HEK293T (cell line): ENCODE data around the gene RHNO1.

ENCODE experiments used
- CTCF ChIA-PET: fragments of 350-600 bp; formaldehyde crosslinking; extraction: SDS; loops from one replicate; lab custom pipeline; 2021; ENCODE audit warnings: antibody characterized with exemption, inconsistent platforms; lab: Yijun Ruan, JAX
- POLR2A ChIA-PET: fragments of 350-600 bp; formaldehyde crosslinking; extraction: SDS; loops from one replicate; lab custom pipeline; 2020; ENCODE audit warnings: antibody characterized with exemption, inconsistent platforms; lab: Yijun Ruan, JAX
- DNase-seq: peaks from one replicate; pipeline ENCODE4 v3.0.0; 2012; ENCODE audit warnings: mixed read lengths; ENCODE audit errors: extremely low spot score
- ARNT ChIP-seq: fragments of 450-650 bp; IDR thresholded peaks from 2 replicates; pipeline ENCODE4 v1.6.1; 2017; ENCODE audit warnings: mild to moderate bottlenecking
- BHLHE40 ChIP-seq: fragments of 450-650 bp; IDR thresholded peaks from 2 replicates; pipeline ENCODE4 v1.6.1; 2016; ENCODE audit warnings: mild to moderate bottlenecking, moderate library complexity, borderline replicate concordance
- CTBP1 ChIP-seq: fragments of 450-650 bp; IDR thresholded peaks from 2 replicates; pipeline ENCODE4 v1.6.1; 2016; ENCODE audit warnings: borderline replicate concordance
- ELF4 ChIP-seq: fragments of 450-650 bp; IDR thresholded peaks from 2 replicates; pipeline ENCODE4 v1.6.1; 2017; ENCODE audit warnings: antibody characterized with exemption
- FOXA1 ChIP-seq: fragments of 450-650 bp; IDR thresholded peaks from 2 replicates; pipeline ENCODE4 v1.6.1; 2016; ENCODE audit warnings: mild to moderate bottlenecking
- FOXK2 ChIP-seq: fragments of 450-650 bp; IDR thresholded peaks from 2 replicates; pipeline ENCODE4 v1.6.1; 2016; ENCODE audit warnings: mild to moderate bottlenecking
- FOXM1 ChIP-seq: fragments of 450-650 bp; IDR thresholded peaks from 2 replicates; pipeline ENCODE4 v1.6.1; 2017; ENCODE audit warnings: mild to moderate bottlenecking, borderline replicate concordance
- HDGF ChIP-seq: fragments of 450-650 bp; IDR thresholded peaks from 2 replicates; pipeline ENCODE4 v1.6.1; 2017; ENCODE audit warnings: antibody characterized with exemption, borderline replicate concordance
- L3MBTL2 ChIP-seq: fragments of 450-650 bp; conservative IDR thresholded peaks from 2 replicates; pipeline ENCODE4 v1.6.1; 2016; ENCODE audit warnings: mild to moderate bottlenecking
- LEF1 ChIP-seq: fragments of 450-650 bp; IDR thresholded peaks from 2 replicates; pipeline ENCODE4 v1.6.1; 2017; ENCODE audit warnings: mild to moderate bottlenecking, borderline replicate concordance
- NFRKB ChIP-seq: fragments of 450-650 bp; IDR thresholded peaks from 2 replicates; pipeline ENCODE4 v1.6.1; 2016; ENCODE audit warnings: mild to moderate bottlenecking, moderate library complexity
- PKNOX1 ChIP-seq: fragments of 450-650 bp; IDR thresholded peaks from 2 replicates; pipeline ENCODE4 v1.6.1; 2016
- SP1 ChIP-seq: fragments of 450-650 bp; IDR thresholded peaks from 2 replicates; pipeline ENCODE4 v1.6.1; 2017
- SUZ12 ChIP-seq: fragments of 450-650 bp; IDR thresholded peaks from 2 replicates; pipeline ENCODE4 v1.6.1; 2016; ENCODE audit warnings: mild to moderate bottlenecking
- TARDBP ChIP-seq: fragments of 450-650 bp; IDR thresholded peaks from 2 replicates; pipeline ENCODE4 v1.6.1; 2016
- ZNF384 ChIP-seq: fragments of 450-650 bp; IDR thresholded peaks from 2 replicates; pipeline ENCODE4 v1.6.1; 2016

Gene RHNO1

GRCh38 chr12:2844786-2845185 lies 32.2 kb upstream of the RHNO1 start:
- CTCF ChIA-PET: interaction anchor here (0.6 to 1.9 kb wide), 6 partner anchors 9 to 571 kb away, joined by 3 to 17 read pairs (median 4); no protein-coding TSS in a partner anchor
- TF ChIP-seq NFRKB (no peak), HDGF (no peak), LEF1 (no peak)
- POLR2A ChIA-PET: interaction anchor here (1.1 to 2.1 kb wide), 5 partner anchors 9 to 49 kb away, joined by 3 to 9 read pairs (median 5); partner anchors contain the start of genes FKBP4, FOXM1, ITFG2 and RHNO1
- no peak for DNase-seq

DNA sequence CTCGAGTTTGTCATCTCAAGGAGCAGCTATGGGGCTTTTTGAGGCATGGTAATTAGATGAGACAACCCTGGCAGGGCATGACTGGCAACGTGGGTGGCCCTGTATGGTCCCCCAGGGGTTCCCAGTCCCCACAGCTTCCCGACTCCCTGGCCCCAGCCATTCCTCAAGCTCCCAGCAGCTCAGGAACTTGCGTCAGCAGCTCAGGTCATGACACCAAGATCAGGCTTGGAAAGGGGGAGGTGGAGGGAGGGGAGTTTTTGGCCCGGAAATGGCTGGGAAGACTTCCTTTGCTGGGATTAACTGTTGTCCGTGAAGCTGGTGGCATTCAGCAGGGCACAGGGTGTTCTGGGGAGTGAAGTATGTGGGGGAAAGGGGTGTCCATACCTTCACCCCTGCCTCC lies 31.7 kb upstream of the RHNO1 start:
- DNase-seq: no peak
- no peak for TF ChIP-seq HDGF
- ChIA-PET POLR2A (interaction anchor here (1.1 to 2.1 kb wide), 6 partner anchors 9 to 50 kb away, joined by 3 to 9 read pairs (median 4); partner anchors contain the start of genes FKBP4, FOXM1, ITFG2 and RHNO1), CTCF (interaction anchor here (0.8 to 1.9 kb wide), 7 partner anchors 9 to 228 kb away, joined by 3 to 17 read pairs (median 5); no protein-coding TSS in a partner anchor)

GRCh38 chr12:2851931-2852330 lies 25.1 kb upstream of the RHNO1 start:
- TF ChIP-seq ELF4 (no peak), NFRKB (no peak), ARNT (no peak), SUZ12 (no peak), FOXM1 (no peak), LEF1 (no peak), L3MBTL2 (no peak), SP1 (no peak), FOXA1 (no peak), BHLHE40 (no peak), TARDBP (no peak), ZNF384 (no peak), HDGF (no peak), PKNOX1 (no peak), FOXK2 (no peak), CTBP1 (no peak)
- ChIA-PET POLR2A (no interaction called here), CTCF (no interaction called here)
- DNase-seq: no peak

GRCh38 chr12:2853626-2854025 lies 23.4 kb upstream of the RHNO1 start:
- TF ChIP-seq HDGF (no peak), L3MBTL2 (no peak)
- peak; percentile 92 for DNase-seq
- ChIA-PET CTCF (interaction anchor here (0.6 to 2.1 kb wide), 9 partner anchors 8 to 181 kb away, joined by 3 to 17 read pairs (median 4); no protein-coding TSS in a partner anchor), POLR2A (interaction anchor here (0.7 to 1.4 kb wide), 3 partner anchors 9 to 27 kb away, joined by 3 to 5 read pairs (median 4); partner anchors contain the start of genes FOXM1 and RHNO1)

DNA sequence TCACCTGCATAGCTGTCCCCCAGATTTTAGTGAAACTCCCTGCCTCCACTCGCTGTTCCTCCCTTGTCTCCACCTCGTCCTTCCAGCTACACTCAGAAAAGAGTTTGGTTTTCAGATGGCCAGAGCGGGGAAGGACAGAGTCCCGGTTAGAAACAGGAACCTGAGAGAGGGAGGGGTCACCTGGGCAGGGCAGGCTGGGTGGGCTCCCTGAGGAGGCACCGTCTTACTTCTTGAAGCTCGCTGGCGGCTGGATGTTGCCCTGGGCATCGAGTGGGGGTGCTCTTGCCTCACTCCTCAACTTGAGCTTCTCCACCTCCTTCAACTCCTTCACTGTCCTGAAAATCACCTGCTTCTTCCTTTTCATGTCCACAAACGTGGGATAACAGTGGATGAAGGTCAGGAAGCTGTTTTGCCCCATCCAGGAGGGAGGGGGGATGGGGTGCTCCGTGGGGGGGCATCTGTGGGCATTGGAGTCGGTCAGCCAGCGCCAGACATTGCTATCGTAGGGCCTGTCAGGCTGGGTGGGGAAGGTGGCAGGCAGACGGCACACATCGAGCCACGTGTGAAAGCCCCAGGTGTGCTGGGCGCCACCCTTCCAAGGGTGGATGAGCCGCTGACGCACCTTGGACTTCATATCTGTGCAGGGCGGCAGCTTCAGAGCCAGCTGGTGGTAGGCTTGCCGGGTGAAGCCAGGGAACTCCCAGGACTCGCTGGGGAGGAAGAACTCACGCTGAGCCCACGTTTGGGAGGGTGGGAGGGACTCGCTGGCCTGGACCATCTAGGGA lies 22.2 kb upstream of the RHNO1 start:
- no peak for DNase-seq
- no peak for TF ChIP-seq BHLHE40
- TF ChIP-seq SUZ12: no peak
- POLR2A ChIA-PET: interaction anchor here (0.9 to 1.4 kb wide), 3 partner anchors 10 to 26 kb away, joined by 3 to 5 read pairs (median 4); partner anchors contain the start of genes FOXM1 and RHNO1
- CTCF ChIA-PET: interaction anchor here (0.5 to 2.1 kb wide), 6 partner anchors 9 to 179 kb away, joined by 3 to 17 read pairs (median 6); no protein-coding TSS in a partner anchor

GRCh38 chr12:2855546-2855945 lies 21.5 kb upstream of the RHNO1 start:
- DNase-seq: no peak
- ChIA-PET CTCF (interaction anchor here (1.9 kb wide), 1 partner anchor 89 kb away, joined by 9 read pairs; no protein-coding TSS in a partner anchor), POLR2A (no interaction called here)
- no peak for TF ChIP-seq HDGF
- no peak for TF ChIP-seq SUZ12
- TF ChIP-seq FOXK2: no peak
- no peak for TF ChIP-seq PKNOX1
- TF ChIP-seq FOXA1: no peak
- no peak for TF ChIP-seq ELF4
- no peak for TF ChIP-seq SP1
- TF ChIP-seq BHLHE40: no peak
- no peak for TF ChIP-seq ARNT
- no peak for TF ChIP-seq TARDBP
- TF ChIP-seq ZNF384: no peak
- no peak for TF ChIP-seq LEF1
- TF ChIP-seq L3MBTL2: no peak

GRCh38 chr12:2856051-2856450 lies 21.0 kb upstream of the RHNO1 start:
- CTCF ChIA-PET: interaction anchor here (1.0 kb wide), 1 partner anchor 88 kb away, joined by 4 read pairs; no protein-coding TSS in a partner anchor
- TF ChIP-seq BHLHE40 (no peak), PKNOX1 (peak; percentile 66)
- no peak for DNase-seq
- POLR2A ChIA-PET: no interaction called here
